Stimulated activated naive CD8-positive, alpha-beta T cell treated with anti-CD3 and anti-CD28 coated beads, Interleukin-15, Interleukin-2, amounts not matched to agents 100 U/mL and 50 U/mL, for 24 hours (primary cell): Measurements from ENCODE around the gene POLE4.

ENCODE experiments used
- ATAC-seq: fragments of 150-1000 bp; cut with Tn5 transposase; one replicate; pipeline ENCODE4 v1.10.0; 2021
- DNase-seq: peaks from one replicate; pipeline ENCODE4 v3.0.0; 2021

POLE4 gene

GRCh38 chr2:74958274-74959105 lies at the start of gene POLE4:
Gene POLE4 (plus strand): TSS chr2:74958643. CDS start chr2:74958680, 37 bp downstream.
- peak; percentile 94 for ATAC-seq

GRCh38 chr2:74908748-74909444 lies 49.5 kb upstream of the POLE4 start:
- no peak for DNase-seq
- ATAC-seq = no peak

More at GRCh38 chr2:74958274-74959105, at the start of gene POLE4:
- peak; percentile 93 for DNase-seq

DNA sequence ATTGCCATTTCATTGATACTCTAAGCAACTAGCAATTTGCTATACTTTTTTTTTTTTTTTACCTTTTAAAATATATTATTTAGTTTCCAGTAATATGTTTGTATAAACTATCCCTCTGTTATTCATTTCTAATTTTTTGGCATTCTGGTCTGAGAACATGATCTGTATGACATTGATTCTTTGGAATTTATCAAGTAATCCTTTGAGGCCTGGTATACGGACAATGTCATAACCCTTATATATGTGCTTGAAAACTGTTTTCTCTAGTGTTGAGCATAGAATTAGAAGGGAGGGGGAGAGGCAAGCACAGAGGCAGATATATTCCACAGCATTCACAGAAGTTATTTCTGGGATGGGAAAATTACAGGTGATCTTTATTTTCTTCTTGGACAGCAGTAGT lies 48.2 kb upstream of the POLE4 start:
- ATAC-seq = no peak
- DNase-seq = no peak

DNA sequence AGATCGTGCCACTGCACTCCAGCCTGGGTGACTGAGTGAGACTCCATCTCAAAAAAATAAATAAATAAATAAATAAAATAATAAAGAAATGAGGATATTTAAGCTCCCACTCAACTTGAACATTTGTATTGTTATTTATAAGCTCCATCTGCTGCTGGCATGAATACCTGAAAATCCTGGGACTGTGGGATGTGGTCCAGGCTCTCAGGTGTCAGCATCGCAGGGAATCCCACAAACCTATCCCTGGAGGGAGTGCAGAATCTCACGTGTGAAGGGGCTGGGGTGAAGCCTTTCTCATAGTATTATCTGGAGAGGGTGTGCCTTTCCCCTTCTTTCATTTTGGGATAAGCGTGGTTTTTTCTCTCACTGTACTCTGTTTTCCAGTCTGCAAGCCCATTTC lies 47.4 kb upstream of the POLE4 start:
- DNase-seq = no peak

GRCh38 chr2:74915743-74916142 lies 42.7 kb upstream of the POLE4 start:
- peak; percentile 91 for ATAC-seq
- DNase-seq = peak; percentile 61

More for the DNA sequence above, 47.4 kb upstream of the POLE4 start:
- ATAC-seq = no peak

DNA sequence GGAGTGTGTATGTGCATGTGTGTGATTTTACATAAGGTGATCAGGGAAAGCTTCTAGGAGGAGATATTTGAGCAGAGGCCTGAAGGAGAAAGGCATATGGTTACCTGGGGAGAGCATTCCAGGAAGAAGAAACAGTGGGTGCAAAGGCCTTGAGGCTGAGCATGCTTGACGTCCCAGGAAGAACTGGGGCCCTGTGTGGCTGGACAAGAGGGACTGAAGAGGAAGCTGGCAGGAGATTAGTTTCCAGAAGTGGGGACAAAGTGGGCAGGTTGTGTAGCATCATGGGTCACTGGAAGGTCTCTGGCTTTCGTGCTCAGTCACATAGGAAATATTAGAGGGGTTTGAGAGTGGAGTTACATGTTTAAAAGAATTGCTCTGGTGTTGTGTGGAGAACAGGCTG lies 42.0 kb upstream of the POLE4 start:
- DNase-seq (no peak), ATAC-seq (no peak)

DNA sequence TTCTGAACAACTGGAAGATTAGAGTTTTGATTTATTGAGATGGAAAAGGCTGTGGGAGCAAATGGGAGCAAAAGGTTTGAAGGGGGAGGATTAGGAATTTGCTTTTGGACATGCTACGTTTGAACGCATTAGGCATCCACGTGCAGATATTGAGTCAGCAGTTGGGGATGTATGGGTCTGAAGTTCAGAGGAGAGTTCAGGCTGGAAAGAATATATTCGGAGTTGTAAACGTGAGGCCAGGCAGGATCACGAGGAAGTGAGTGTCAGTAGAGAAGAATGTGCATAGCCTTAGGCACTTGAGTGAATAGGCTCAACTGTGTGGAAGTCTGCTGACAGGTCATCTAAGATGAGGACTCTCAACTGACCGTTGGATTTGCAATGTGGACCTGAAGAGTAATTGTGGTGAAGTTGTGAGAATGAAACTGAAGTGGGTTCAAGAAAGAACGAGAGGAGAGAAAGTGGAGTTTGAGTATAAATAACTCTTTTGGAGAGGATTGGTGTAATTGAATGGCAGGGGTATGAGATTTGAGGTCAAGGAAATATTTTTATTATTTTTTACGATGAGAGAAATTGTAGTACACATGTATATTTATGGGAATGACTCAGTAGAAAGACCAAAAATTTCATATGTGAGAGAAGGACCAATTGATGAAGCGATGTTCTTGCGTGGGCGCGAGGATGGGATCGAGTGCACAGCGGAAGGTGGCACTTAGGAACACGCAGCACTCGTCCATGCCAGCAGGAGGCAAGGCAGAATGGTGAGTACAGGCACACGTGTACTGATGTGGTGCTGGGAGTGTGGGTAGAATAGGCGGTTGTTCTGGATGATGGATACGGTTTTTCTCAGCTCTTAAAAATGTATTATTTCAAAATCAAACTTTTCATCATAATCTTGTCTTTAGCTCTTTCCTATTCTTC lies 40.5 kb upstream of the POLE4 start:
- ATAC-seq = no peak
- DNase-seq = no peak

DNA sequence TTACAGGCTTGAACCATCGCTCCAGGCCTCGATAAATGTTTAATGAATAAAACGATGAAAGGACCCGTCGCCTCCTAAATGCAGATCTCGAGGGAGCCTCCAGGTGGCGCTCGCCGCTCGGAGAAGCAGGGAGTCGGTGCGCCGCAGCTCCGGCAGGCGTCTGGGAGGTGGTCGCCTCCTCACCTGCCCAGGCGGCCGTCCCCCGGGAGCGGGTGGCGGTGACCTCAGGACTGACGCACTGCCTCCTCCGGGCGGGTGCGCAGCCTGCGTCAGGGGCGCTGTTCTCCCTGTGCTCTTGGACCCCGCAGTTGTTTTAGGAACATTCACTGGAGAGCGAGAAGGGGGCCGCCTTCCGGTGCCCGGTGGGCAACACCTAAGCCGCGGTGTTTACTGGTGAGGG lies 38.6 kb upstream of the POLE4 start:
- peak; percentile 82 for DNase-seq
- peak; percentile 38 for ATAC-seq

DNA sequence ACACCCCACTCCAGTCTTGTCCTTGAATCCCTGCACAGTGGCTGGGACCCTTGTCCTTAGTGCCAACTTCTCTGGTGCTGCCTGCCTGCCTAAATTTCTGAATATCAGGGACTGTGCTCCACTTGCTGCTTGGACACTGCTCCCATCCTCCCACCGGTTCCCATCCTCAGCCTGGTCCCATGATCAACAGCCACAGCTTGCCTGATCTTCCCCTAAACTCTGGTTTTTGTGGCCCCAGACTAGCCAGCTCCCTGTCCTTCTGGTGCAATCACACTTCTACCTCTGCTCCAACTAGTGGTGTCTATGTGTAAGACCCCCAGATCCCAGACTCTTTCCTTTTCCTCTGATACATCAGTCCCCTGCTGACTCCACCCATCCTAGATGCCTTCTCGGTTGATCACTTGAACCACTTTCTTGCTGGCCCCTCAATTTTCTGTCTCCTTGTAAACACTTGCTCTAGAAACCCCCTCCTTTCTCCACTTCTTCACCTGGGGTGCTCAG lies 37.2 kb upstream of the POLE4 start:
- DNase-seq (no peak), ATAC-seq (no peak)

- DNase-seq = no peak
- ATAC-seq = no peak
Observed at GRCh38 chr2:74922592-74923227, 35.7 kb upstream of the POLE4 start.

DNA sequence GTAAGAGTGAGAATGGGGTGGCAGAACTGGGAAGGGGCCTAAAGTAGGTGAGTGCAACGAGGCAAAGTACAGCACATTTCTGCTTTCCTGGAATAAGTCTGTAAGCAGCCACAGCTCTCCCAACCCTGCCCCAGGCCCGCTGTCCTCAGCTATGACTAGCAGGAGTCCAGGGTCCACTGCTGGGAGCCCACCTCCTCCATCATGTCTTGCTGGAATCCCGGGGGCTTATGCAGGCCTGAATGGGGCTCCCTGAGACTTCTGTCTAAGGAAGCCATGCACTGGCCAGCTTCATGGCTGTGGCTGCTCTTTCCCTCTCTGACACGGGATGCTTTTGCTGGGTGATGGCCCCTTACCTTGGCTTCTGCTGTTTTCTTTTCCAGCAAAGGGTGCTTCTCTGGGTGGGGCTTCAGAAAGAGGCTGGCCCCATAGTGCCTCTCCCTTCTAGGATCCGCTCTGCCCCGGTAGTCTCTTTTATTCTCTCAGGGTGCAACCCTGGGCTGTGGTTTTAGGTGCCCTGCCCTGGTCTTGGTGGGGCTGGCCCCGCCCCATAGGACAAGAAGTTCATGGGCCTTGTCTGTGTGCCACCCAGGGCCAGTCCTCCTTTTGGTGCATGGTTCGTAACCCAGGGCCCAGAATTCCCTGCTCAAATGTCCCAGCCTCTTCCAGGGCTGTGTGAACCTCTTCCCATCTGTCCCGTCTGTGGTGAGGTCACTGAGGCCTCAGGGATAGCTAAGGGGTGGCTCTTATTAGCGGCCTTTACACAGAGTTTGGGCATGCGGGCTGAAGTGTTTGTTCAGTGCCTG lies 33.8 kb upstream of the POLE4 start:
- DNase-seq = no peak
- ATAC-seq = no peak

GRCh38 chr2:74925361-74925786 lies 33.1 kb upstream of the POLE4 start:
- ATAC-seq (no peak), DNase-seq (no peak)

DNA sequence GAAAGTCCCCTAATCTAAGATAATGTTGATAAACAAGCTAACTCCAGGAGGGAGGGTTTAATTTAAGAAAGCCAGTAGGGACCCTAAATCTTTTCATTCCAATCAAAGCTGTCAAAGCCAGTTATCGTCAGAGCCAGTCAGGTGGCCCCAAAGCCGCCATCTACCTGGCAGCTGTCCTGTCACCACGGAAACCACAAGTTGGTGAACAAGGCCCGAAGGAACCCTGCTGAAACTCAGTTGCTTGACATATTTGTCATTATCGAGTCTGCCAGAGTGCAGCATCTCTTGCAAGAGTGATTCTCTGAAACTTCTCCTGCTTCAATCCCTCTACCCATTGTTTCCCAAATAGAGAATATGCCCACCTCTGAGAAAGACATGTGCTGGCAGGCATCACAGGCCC lies 30.8 kb upstream of the POLE4 start:
- no peak for DNase-seq
- ATAC-seq = no peak

- DNase-seq (no peak), ATAC-seq (no peak)
Observed at GRCh38 chr2:74930811-74931486, 27.5 kb upstream of the POLE4 start.

DNA sequence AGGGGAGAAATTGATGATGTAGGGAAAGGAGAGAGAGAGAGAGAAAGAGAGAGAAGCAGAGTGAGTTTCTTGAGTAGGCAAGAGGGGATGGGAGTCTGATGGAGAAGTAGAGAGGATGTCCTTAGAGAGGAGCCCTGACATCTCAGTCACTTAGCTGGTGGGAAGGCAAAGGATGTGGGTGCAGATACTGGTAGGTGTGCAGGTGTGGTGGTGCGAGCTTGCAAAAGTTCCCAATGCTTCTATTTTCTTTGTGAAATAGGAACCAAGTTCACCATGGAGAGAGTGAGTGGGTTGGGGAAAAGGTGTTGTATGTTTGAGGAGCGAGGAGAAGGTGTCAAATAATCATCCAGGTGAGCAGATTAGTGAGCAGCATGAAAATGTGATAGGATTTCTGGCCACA lies 26.5 kb upstream of the POLE4 start:
- ATAC-seq = no peak

GRCh38 chr2:74935975-74936391 lies 22.5 kb upstream of the POLE4 start:
- ATAC-seq (no peak), DNase-seq (no peak)

More for the DNA sequence above, 26.5 kb upstream of the POLE4 start:
- no peak for DNase-seq

DNA sequence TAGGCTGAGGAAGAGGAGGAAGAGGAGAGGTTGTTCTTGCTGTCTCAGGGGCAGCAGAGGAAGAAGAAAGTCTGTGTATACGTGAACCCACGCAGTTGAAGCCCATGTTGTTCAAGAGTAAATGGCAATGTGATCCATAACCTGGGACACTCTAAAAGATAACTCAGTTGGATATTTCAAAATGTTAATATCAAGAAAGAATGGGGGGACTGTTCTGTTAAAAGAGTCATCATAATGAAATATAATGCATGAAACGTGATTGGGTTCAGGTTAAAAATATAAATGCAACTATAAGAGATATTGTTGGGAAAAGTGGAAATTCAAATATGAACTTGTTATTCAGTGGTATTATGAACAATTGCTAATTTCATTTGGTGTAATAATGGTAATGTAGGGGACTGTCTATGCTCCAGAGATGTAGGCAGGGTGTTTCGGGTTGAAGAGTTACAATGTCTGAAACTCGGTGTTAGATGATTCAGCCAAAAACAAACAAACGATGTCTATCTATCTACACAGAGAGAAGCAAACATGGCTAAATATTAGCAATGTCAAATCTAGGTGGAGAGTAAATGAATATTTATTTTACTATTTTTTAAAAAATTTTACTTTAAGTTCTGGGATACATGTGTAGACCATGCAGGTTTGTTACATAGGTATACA lies 21.1 kb upstream of the POLE4 start:
- no peak for ATAC-seq

GRCh38 chr2:74938264-74938663 lies 20.2 kb upstream of the POLE4 start:
- ATAC-seq (no peak), DNase-seq (no peak)

More for the DNA sequence above, 21.1 kb upstream of the POLE4 start:
- DNase-seq = no peak
